ENCODE data around the gene HMOX1.

Gene HMOX1, protein sequence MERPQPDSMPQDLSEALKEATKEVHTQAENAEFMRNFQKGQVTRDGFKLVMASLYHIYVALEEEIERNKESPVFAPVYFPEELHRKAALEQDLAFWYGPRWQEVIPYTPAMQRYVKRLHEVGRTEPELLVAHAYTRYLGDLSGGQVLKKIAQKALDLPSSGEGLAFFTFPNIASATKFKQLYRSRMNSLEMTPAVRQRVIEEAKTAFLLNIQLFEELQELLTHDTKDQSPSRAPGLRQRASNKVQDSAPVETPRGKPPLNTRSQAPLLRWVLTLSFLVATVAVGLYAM

DNA sequence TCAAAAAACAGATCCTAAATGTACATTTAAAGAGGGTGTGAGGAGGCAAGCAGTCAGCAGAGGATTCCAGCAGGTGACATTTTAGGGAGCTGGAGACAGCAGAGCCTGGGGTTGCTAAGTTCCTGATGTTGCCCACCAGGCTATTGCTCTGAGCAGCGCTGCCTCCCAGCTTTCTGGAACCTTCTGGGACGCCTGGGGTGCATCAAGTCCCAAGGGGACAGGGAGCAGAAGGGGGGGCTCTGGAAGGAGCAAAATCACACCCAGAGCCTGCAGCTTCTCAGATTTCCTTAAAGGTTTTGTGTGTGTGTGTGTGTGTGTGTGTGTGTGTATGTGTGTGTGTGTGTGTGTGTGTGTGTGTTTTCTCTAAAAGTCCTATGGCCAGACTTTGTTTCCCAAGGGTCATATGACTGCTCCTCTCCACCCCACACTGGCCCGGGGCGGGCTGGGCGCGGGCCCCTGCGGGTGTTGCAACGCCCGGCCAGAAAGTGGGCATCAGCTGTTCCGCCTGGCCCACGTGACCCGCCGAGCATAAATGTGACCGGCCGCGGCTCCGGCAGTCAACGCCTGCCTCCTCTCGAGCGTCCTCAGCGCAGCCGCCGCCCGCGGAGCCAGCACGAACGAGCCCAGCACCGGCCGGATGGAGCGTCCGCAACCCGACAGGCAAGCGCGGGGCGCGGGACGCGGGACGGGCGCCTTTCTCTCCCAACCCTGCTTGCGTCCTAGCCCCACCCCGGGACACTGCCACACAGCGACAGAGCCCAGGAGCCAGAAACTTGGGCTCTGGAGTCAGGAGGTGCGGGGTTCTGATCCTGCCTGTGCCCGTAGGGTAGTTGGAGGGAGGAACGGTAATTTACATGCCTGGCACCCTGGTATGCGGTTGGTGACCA, at the start of gene HMOX1:
HMOX1 (plus strand) TSS at position 560 of the 887 bp plus-strand sequence; CDS start at position 638, 78 bp downstream.
- DNase-seq (ENCODE audit: low spot score), result peak; percentile 73

DNA sequence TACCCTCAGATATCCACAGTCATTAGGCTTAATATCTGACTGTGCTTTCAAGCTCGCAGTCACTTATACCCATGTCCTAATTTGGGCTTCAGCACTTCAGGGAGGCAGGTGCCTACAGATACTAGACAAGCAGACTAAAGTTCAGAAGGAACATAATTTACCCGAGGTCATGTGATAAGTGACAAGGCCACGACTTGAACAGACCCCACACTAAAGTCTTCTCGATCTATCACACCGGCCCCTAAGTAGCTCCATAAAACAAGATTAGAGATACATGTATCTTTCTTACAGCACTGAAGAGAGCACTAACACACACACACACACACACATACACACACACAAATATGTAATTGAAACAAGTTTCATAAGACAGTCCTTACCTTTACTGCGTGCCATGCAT, 48.6 kb upstream of the HMOX1 start:
- no peak for DNase-seq (ENCODE audit: low spot score)

DNA sequence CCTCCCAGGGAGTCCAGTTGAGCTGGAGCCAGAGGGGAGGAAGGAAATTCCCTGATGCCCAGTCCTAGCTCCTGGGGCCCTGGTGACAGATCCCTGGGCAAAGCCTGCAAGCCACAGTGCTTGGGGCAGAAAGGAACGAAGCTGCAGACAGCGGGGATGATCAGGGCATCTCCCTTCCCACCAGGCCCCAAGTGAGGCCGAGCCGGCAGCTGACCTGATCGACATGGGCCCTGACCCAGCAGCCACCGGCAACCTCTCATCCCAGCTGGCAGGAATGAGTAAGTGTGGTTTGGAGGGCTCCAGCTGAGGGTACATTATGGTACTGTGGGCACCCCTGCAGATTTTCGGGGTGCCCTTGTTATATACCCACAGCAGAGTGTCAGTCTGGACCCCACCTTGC, 47.7 kb upstream of the HMOX1 start:
- DNase-seq (ENCODE audit: low spot score), result no peak

DNA sequence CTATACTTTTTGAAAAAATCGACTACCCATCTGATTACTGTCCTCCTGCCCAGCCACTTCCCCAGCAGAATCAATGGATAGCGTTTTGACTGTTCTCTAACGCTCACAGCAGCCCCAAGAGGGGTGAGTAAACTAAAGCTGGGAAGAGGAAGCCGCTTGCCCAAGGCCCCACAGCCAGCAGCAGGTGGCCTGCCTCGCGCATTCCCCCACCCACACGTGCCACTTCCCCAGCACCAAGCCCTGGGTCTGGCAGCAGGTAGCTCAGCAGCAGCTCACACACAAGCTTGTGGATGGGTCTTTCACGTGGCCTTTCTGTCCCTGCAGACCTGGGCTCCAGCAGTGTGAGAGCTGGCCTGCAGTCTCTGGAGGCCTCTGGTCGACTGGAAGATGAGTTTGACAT, 46.9 kb upstream of the HMOX1 start:
- DNase-seq (ENCODE audit: low spot score), result no peak

DNA sequence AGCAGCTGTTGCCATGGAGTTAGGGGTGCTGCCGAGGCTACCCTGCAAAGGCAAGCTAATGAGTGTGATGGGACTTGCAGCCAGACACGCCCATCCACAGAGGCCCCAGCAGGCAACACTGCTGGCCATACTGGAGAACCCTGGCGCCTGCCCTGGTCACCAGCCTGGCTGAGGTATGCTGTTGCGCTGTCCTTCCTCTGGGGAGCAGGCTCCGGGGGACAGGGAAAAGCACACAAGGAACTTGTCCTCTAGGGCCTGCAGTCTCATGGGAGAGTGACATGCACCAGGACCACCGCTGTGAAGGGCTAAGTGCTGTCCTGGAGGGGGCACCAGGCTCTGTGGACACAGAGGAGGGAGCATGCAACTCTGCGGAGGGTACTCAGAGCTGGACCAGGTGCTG, 45.4 kb upstream of the HMOX1 start:
- no peak for DNase-seq (ENCODE audit: low spot score)

DNA sequence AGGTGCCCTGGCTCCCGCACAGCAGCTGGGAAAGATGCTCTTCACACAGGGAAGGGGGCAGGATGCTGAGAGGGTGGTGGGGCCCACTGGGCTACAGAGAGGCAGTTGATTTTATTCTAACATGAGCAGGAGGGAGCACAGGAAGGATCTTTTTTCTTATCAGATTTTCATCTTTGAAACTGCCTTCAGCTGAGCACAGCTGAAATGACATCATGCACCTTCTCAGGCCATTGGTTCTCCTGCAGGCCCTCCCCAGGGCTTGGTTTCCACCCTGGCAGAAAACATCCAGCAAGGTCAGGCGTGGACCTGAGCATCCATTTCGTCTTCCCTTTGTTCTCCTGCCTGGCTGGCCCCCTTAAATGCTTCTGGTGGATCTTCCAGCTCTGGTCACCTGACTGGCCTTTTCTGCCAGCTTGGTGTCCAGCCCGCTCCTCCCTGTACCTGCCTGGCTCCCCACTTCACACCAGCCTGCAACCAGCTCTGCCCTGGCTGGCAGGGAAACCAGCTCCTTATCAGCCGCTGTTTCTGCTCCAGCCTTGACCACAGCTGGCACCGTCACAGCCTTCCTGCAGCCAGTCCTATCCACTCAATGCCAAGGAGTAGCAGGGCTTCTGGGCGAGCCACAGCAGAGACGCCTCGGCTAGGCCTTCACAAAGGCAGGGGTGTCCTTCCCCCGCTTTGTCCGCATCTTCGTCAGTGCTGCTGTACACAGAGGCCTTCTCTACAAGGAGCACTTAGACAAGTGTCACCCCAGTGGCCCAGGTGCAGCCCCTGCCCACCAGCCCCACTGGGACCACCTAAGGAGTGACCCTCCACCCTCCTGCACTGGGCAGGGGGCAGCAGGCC, 44.7 kb upstream of the HMOX1 start:
- no peak for DNase-seq (ENCODE audit: low spot score)

DNA sequence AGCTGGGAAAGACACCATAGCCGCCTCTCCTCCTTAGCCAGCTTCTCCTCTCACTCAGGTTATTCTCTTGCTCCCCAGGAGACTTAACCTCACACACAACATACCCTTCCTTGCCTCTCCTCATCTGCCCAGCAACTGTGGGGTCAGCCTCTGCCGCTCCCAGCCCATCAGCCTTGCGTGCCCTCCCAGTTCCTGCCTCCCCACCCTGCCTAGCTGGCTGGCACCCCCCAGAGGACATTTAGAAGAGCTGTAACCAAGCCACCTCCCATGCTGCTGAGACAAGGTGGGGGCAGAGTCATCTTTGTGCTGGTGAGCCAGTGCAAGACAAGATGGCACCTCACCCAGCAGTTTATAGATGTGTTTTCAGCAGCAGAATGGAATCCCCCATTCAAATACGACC, 43.0 kb upstream of the HMOX1 start:
- DNase-seq (ENCODE audit: low spot score), result no peak

DNA sequence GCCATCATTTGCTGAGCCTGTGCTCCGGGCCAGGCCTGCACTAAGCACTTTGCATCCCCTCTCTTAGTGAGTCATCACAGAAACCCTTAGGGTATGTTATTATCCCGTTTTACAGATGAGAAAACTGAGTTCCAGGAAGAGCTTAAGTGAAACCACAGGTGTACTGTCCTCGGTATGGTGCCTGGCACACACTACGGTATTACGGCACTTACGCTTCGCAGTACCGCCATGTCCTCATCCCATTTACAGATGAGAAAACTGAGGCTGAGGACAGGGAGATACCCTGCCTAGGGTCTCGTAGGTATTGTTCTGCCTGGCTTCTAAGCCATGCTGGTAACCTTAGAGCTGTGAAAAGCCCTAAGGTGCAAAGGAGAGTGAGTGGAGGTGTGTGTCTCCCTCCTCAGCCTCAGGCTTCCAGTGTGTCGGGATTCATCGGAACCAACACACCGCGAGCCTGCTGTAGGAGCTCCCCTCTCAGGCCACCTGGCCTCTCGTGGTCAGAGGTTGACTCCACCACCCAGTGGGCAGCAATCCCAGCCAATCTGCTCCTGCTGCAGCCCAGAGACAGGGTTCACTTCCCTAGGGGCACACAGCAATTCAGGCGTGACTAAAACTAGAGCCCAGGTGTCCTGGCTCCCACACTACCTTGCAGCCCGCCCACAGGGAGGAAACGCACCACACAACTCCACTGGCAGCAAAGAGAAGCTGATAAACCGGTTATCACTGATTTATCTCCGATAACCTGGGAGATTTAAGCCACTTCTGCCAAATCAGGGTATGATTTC, 39.6 kb upstream of the HMOX1 start:
- DNase-seq (ENCODE audit: low spot score), result no peak

DNA sequence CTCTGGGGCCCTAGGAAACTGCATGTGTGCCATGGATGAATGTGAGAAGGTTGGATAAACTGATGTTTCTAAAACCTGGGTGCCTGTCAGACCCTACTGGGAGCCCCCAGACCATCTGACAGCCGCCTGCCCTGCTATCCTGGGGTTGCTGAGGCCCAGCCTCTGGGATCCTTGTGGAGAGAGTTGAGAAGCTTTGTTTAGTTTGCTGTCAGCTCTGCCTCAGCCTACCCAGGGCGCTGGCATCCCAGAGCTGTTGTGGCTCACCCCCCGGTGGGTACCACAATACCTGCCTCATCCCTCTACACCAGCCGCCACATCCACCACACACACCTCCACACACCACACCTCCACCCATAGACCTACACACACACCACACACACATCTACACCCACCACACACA, 38.5 kb upstream of the HMOX1 start:
- DNase-seq (ENCODE audit: low spot score), result no peak

DNA sequence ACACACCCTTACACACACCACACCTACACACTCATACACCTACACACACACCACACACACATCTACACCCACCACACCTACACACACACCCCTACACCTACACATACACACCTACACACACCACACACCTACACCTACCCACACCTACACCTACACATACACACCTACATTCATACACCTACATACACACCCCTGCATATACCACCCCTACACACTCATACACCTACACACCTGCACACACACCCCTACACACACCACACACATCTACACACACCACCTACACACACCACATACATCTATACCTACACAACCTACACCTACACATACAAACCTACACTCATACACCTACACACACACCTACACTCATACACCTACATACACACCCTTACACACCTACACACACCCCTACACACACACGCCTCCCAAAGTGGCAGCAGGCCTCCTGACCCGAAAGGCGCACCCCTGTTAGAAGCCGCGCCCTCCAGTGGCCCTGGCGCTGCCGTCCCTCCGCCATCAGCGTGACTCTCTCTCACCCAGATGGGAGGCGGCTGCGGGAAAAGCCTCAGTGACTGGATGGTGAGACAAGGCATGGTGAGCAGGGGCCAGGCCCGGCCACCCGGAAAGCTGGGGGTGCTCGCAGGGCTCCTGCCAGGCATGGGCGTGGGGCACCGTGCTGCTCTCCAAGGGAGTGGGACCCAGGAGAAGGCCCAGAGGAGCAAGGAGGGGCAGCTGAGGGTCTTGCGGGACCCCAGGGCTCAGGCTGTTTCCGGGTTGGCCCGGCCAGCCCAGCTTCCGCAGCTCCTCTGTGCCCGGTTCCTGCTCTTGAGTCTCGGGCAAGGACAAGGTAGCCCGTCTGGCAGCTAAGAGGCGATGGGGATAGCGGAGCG, 37.0 kb upstream of the HMOX1 start:
- no peak for DNase-seq (ENCODE audit: low spot score)

DNA sequence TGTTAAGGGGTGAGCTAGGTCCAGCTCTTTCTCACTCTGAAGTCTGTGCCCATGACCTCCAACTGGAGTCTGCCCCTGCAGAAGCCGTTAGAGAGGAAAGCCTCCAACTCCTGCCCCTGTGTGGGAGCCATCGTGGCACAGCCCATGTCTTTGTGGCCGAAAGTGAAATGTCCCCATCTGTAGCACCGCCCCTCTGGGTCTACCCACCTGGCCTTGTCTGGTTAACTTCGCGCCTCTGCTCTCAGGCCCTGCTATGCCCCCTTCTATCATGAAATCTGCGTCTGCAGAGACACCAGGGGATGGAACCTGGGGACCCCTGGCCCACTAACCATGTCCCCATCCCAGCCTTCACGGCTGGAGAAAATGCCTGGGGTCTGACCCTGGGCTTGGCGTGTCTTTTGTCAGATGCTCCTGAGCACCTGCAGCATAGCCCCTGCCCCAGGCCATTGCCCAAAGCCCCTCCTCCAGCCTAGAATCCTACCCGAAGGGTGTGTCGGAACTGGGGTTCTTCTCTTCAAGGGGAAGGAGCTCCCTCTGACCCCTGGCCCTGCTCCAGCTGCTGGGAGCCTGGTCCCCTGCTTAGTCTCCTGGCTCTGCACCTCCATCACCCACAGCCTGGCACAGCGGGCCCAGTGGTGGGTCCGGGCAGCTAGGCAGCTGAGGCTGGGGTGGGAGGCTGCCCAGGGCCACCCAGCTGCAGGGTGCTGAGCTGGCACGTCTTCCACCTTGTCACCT, 35.8 kb upstream of the HMOX1 start:
- no peak for DNase-seq (ENCODE audit: low spot score)

DNA sequence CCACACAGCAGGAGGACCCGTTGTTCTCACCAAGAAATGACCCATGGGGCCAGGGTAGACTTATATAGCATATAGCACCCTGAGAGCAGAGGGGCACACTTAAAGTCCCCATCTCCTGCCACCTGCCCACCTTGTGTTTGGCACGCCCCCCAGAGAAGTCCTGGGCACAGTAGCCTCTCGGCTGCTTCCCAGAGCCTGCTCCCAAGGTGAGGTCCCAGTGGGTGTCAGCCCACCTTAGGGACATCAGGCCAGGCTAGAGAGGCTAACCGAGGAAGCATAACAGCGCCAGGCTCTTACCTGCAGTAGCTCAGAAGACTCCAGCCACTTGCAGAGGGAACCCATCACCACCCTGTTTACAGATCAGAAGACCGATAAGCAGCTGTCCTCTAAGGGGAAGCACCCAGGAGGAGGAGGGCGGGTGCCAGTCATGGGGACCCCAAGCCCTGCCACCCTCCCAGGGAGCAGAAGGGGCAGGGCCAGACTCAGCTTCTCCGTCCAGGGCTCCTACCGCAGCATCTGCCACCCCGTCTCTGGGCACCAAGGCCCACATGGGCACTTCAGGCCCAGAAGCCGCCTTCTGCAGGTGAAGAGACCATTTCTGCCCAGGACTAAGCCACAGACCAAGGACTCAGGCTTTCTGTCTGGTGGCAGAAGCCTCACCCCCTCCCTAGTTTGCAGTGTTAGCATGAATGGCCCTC, 34.9 kb upstream of the HMOX1 start:
- no peak for DNase-seq (ENCODE audit: low spot score)

DNA sequence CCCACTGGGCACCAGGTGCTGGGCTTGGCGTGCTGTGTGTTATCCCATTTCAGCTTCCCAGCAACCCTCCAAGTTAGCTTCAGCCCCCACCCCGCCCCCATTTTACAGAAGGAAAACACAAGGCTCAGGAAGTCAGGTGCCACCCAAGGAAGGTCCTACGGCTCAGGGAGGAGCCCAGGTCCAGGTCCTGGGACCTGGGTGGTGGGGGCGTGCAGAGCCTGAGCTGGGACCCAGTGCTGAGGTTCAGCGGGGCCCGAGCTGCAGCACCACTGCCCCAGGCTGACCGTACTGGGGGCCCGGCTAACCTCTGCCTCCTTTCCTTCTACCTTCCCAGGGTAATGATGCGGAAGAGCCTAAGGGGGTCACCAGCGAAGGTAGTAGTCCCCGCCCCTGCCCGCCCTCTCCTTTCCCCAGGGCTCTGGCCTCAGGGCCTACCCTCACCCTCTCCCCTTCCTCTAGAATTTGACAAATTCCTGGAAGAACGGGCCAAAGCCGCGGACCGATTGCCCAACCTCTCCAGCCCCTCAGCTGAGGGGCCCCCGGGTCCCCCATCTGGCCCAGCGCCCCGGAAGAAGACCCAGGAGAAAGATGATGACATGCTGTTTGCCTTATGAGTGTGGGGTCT, 34.2 kb upstream of the HMOX1 start:
- no peak for DNase-seq (ENCODE audit: low spot score)

DNA sequence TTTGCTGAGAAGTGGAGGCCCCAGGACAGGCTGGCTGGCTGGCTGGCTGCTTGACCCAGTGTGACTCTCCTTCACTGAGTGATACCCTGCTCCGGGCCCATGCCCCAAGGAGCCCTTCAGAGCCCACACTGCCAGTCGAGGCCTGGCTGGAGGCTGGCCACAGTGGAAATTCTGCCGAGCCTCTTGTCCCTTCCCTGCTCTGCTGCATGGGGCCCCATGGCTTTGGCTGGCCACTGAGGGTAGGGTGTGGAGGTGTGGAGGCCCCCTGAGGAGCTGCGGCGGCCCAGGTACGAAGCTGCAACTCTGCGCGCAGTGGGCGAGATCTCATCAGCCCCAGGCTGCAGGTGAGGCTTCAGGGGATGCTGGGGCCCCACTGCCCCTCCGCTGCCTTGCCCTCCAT, 33.4 kb upstream of the HMOX1 start:
- DNase-seq (ENCODE audit: low spot score), result no peak

DNA sequence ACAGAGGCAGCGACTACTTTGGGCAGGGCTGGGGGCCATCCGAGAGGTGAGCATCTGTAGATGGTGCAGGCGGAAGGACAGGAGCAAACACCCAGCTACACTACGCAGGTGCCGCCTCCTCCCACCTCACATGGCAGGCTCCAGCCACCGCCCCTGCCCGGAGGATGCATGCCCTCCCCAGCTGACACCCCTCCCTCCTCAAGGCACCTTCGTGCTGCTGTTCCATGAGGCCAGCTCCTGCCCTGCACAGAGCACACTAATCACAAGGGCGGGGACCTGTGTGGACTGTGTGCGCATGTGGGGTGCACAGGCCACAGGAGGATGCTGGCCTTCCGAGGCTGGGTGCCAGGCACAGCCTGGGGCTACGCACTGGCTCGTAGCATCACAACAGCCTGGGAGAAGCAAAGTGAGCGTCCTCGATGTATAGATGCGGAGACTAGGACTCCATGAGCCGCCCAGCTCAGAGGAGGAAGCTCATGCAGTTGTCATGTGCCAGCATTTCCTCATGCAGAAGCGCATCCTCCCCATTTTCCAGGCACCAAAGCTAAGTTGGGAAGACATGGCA, 32.8 kb upstream of the HMOX1 start:
- DNase-seq (ENCODE audit: low spot score), result no peak

DNA sequence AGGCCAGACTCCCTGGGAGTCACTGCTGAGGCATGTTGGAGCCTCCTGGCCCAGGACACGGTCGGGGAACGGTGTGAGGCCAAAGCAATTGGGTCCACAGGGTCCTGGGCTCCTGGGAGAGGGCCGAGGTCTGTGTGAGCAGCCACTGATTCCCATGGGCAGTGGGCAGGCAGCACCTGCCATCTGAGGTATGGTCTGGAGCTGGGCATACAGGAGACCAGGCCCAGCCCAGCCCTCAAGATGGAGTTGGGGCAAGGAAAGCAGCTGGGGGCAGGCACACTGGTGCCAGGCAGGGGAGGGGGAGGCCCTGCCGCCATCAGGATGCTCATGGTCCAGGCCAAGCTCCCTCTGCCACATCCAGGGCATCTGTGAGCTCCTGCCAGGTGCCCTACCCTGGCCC, 32.2 kb upstream of the HMOX1 start:
- DNase-seq (ENCODE audit: low spot score), result no peak

DNA sequence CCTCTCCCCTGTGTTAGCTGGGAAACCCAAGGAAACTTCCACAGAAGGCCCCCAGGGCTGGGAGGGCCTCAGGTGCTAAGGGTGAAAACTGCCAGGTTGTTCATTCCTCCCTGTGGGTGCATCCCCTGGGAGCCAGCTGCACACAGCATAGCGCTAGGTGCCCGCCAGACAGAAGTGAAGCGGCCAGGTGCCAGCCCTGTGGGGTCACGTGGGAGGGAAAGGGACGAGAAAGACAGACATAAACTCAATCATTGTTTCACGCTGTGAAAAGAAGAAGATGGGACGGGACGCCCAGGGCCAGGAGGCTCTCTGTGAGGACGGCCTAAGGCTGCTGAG, 31.6 kb upstream of the HMOX1 start:
- DNase-seq (ENCODE audit: low spot score), result no peak

DNA sequence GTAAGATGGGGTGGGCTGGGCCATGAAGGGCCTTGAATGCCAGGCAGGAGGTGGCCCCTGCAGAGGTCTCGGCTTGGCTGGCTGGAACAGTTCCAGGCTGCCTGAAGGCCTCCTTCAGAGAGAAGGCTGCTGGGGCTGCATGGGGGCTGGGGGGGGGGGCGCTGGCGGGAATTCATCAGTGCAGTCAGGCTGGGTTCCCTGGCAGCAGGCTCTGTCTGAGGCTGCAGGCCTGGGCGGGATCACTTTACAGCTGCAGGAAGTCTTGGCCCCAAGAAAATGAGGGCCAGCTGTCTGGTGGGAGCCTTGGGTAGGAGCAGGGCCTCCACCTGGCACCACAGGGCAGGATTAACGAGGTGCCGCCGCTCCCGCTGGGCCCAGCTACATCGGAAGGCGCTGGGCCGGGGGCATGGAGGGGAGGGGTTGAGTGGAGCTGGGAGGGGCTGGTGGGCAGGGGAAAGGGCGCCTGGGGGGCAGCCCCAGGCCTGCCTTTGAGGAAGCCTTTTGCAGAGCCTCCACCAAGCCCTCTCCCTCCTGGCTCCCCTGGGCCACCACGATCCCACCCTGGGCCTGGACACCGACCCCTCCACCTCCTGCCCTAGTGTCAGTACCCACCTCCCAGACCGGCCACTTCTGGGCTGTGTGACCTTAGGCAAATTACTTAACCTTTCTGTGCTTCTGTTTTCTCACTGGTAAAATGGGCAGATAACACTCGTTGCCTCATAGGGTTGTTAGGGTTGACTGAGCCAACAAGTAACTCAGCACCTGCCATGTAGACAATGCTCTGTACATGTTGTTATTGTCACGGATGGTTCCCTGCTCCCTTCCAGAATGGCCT, 31.0 kb upstream of the HMOX1 start:
- DNase-seq (ENCODE audit: low spot score), result no peak
